HL-60 (cell line): ENCODE measurements around the gene RGS2.

ENCODE experiments used
- GABPA ChIP-seq: IDR thresholded peaks from 2 replicates; pipeline ENCODE4 v1.6.1; 2012; ENCODE audit warnings: low read depth
- POLR2AphosphoS5 ChIP-seq: IDR thresholded peaks from 2 replicates; pipeline ENCODE4 v1.6.1; 2012; ENCODE audit warnings: low read depth
- SPI1 ChIP-seq: IDR thresholded peaks from 2 replicates; pipeline ENCODE4 v1.6.1; 2012; ENCODE audit warnings: low read depth, mild to moderate bottlenecking, borderline replicate concordance
- TF ChIP-seq, protein P1 (sequence below): IDR thresholded peaks from one replicate; pipeline ENCODE4 v1.5.1; 2011; ENCODE audit warnings: low read length, control low read depth, inconsistent platforms; ENCODE audit not compliant: insufficient read depth
- TF ChIP-seq, protein P2 (sequence below): IDR thresholded peaks from 2 replicates; pipeline ENCODE4 v1.6.1; 2012; ENCODE audit warnings: low read depth; ENCODE audit not compliant: insufficient replicate concordance

DNA sequence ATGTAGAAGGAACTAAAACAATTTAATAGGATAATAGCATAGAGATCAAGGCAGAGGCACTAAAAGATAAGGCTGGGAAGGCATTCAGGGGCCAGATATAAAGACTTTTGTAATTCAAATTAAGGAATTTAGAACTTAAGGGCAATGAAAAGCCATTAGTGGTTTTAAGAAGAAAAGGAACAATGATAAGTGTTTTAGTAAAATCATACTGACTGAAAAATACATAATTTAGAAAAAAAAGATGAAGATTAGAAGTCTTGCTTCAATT lies 14.1 kb upstream of the RGS2 start:
- TF ChIP-seq, protein P1, sequence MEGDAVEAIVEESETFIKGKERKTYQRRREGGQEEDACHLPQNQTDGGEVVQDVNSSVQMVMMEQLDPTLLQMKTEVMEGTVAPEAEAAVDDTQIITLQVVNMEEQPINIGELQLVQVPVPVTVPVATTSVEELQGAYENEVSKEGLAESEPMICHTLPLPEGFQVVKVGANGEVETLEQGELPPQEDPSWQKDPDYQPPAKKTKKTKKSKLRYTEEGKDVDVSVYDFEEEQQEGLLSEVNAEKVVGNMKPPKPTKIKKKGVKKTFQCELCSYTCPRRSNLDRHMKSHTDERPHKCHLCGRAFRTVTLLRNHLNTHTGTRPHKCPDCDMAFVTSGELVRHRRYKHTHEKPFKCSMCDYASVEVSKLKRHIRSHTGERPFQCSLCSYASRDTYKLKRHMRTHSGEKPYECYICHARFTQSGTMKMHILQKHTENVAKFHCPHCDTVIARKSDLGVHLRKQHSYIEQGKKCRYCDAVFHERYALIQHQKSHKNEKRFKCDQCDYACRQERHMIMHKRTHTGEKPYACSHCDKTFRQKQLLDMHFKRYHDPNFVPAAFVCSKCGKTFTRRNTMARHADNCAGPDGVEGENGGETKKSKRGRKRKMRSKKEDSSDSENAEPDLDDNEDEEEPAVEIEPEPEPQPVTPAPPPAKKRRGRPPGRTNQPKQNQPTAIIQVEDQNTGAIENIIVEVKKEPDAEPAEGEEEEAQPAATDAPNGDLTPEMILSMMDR, result no peak
- TF ChIP-seq POLR2AphosphoS5 (no peak), SPI1 (no peak), GABPA (no peak)
- TF ChIP-seq, protein P2, sequence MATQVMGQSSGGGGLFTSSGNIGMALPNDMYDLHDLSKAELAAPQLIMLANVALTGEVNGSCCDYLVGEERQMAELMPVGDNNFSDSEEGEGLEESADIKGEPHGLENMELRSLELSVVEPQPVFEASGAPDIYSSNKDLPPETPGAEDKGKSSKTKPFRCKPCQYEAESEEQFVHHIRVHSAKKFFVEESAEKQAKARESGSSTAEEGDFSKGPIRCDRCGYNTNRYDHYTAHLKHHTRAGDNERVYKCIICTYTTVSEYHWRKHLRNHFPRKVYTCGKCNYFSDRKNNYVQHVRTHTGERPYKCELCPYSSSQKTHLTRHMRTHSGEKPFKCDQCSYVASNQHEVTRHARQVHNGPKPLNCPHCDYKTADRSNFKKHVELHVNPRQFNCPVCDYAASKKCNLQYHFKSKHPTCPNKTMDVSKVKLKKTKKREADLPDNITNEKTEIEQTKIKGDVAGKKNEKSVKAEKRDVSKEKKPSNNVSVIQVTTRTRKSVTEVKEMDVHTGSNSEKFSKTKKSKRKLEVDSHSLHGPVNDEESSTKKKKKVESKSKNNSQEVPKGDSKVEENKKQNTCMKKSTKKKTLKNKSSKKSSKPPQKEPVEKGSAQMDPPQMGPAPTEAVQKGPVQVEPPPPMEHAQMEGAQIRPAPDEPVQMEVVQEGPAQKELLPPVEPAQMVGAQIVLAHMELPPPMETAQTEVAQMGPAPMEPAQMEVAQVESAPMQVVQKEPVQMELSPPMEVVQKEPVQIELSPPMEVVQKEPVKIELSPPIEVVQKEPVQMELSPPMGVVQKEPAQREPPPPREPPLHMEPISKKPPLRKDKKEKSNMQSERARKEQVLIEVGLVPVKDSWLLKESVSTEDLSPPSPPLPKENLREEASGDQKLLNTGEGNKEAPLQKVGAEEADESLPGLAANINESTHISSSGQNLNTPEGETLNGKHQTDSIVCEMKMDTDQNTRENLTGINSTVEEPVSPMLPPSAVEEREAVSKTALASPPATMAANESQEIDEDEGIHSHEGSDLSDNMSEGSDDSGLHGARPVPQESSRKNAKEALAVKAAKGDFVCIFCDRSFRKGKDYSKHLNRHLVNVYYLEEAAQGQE, result no peak
